ENCODE data around the gene PANX3. TPM values are rescaled to one million over a fixed set of nuclear protein-coding genes. Genes with fewer than 3 reads are reported as not detected.

Gene PANX3
- total RNA-seq, 1 donor: not detected

DNA sequence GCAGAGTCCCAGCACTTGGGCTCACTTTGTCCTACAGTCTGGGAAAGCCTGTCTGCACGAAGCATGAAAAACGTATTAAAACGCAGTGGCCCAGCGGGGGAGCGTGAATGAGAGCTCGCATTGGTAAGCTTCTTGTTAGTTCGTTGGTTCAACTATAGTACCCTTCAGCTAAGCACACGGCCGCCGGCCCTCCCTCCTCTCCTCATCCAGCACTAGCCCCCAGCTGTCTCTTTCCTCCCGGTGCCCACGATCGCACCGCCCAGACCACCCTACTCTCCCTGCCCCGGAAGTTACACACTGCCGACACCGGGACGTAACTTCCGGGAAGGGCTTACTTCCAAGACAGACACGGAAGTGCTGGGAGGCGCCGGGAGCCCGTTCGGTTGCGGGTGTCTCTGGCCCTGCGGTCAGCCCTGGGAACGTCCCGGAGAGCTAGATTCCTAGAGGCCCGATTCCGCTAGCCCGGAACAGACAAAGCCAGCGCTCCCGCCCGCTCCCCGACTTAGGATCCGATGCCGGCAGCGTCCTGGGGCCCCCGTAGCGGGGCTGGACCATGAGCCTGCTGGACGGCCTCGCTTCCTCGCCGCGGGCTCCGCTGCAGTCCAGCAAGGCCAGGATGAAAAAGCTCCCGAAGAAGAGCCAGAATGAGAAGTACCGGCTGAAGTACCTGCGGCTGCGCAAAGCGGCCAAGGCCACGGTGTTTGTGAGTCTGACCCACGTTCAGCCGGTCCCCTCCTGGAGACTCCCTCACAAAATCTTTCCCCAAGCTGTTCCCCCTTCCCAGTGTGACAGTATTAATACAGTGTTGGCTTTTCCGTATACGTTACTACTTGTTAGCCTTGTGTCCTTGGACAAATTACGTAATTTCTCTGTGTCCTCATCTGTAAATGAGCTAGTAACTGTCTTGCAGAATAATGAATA, 11.6 kb downstream of the PANX3 start, which contains the start of gene TBRG1:
Gene TBRG1, plus strand, starts transcription at position 334 of the 921 bp plus-strand sequence. Its CDS starts 220 bp downstream, at position 554.
- peak; percentile 90 for DNase-seq (ENCODE audit: insufficient read length, low spot score, missing footprints)
- peaks cover 21% of the 10 kb centered on the region for H4K20me1 ChIP-seq (ENCODE audit: insufficient read depth, low read length)
- peaks cover 46% of the 10 kb centered on the region for H3K79me2 ChIP-seq (ENCODE audit: insufficient read depth, low read length)
- H3K9me3 ChIP-seq (ENCODE audit: low read depth, low read length): no peaks in the 10 kb centered on the region
- H3K36me3 ChIP-seq (ENCODE audit: insufficient read depth, low read length): peaks cover 34% of the 10 kb centered on the region
- H2AFZ ChIP-seq (ENCODE audit: low read length): peak within 1 kb of the TSS; percentile 99
- TF ChIP-seq, protein P1, sequence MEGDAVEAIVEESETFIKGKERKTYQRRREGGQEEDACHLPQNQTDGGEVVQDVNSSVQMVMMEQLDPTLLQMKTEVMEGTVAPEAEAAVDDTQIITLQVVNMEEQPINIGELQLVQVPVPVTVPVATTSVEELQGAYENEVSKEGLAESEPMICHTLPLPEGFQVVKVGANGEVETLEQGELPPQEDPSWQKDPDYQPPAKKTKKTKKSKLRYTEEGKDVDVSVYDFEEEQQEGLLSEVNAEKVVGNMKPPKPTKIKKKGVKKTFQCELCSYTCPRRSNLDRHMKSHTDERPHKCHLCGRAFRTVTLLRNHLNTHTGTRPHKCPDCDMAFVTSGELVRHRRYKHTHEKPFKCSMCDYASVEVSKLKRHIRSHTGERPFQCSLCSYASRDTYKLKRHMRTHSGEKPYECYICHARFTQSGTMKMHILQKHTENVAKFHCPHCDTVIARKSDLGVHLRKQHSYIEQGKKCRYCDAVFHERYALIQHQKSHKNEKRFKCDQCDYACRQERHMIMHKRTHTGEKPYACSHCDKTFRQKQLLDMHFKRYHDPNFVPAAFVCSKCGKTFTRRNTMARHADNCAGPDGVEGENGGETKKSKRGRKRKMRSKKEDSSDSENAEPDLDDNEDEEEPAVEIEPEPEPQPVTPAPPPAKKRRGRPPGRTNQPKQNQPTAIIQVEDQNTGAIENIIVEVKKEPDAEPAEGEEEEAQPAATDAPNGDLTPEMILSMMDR (IDR thresholded peaks at IDR 0.05; ENCODE audit: extremely low read depth, low read depth, low read length): no peak
- peaks cover 11% of the 10 kb centered on the region for H3K27me3 ChIP-seq (ENCODE audit: insufficient read depth, low read length)
- H3K4me3 ChIP-seq (ENCODE audit: insufficient read depth, low read length): peak within 1 kb of the TSS; percentile 88
- H3K4me2 ChIP-seq (ENCODE audit: insufficient read depth, low read length): peak within 1 kb of the TSS; percentile 96
- H3K27ac ChIP-seq (ENCODE audit: low read depth, low read length): peak within 1 kb of the TSS; percentile 90
- H3K4me1 ChIP-seq (ENCODE audit: insufficient read depth, low read length): peaks cover 18% of the 10 kb centered on the region

DNA sequence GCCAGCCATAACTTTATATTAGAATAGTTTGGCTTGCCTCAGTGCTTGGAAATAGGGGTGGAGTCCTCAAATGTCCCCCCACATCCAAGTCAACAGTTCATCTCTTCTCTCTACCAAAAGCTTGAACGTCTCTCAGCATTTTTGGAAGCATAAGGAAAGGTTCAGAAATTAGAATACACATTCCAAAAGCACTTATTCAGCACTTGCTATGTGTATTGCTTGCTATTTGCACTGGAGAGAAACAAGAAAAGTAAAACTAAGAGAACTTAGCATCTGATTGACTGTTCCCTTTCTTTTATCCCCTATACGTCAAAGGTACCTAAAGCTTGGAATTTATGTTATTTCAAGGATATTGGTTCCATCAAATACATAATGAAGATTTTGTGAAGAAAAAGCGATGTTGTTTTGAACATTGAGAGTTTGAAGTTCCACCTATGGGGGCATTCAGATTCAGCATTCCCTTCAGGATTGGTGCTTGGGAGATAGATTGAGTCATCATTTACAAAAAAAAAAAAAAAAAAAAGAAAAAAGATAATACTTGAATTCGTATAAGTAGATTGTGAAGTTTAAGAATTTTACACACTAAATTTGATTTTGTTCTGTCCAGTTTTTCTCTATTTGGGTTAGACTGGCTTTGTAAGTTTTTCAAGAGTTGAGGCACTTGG, 12.8 kb downstream of the PANX3 start:
- peaks cover 39% of the 10 kb centered on the region for H3K36me3 ChIP-seq (ENCODE audit: insufficient read depth, low read length)
- H4K20me1 ChIP-seq (ENCODE audit: insufficient read depth, low read length): peaks cover 21% of the 10 kb centered on the region
- TF ChIP-seq, protein P1 (IDR thresholded peaks at IDR 0.05; ENCODE audit: extremely low read depth, low read depth, low read length): no peak
- peak; percentile 81 for DNase-seq (ENCODE audit: insufficient read length, low spot score, missing footprints)
- peaks cover 11% of the 10 kb centered on the region for H3K27me3 ChIP-seq (ENCODE audit: insufficient read depth, low read length)
- H3K4me2 ChIP-seq (ENCODE audit: insufficient read depth, low read length): peak overlapping the region; percentile 96
- H3K4me1 ChIP-seq (ENCODE audit: insufficient read depth, low read length): peaks cover 18% of the 10 kb centered on the region
- H3K4me3 ChIP-seq (ENCODE audit: insufficient read depth, low read length): peak overlapping the region; percentile 88
- peaks cover 46% of the 10 kb centered on the region for H3K79me2 ChIP-seq (ENCODE audit: insufficient read depth, low read length)
- H3K27ac ChIP-seq (ENCODE audit: low read depth, low read length): peak overlapping the region; percentile 90
- no peaks in the 10 kb centered on the region for H3K9me3 ChIP-seq (ENCODE audit: low read depth, low read length)
- no peak overlapping the region for H2AFZ ChIP-seq (ENCODE audit: low read length)

DNA sequence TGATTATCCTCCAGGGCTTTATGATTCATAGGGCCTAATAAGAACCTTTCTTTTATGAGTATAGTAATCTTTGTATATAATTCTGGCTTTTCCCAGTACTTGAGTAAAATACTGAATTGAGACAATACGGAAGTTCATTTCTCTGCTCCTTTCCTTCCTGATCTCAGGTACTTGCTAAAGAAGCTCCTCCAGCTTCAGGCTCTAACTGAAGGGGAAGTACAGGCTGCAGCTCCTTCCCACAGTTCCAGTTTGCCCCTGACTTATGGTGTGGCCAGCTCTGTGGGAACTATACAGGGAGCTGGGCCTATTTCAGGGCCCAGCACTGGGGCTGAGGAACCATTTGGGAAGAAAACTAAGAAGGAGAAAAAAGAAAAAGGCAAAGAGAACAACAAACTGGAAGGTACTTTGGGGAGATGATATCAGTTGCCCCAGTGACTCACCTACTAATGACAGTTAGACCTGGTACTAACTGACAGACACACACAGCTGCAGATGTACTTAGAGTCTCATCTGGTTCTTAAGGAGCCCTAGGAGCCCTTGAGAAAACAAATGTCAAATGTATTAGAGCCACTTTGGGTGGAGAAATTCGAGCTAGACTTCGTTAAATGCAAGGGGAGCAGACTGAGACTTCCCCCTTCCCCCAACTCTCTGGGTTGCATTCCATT, 14.4 kb downstream of the PANX3 start:
- Histone ChIP-seq H3K27me3 (ENCODE audit: insufficient read depth, low read length) (peaks cover 2% of the 10 kb centered on the region), H2AFZ (ENCODE audit: low read length) (no peak overlapping the region), H3K79me2 (ENCODE audit: insufficient read depth, low read length) (peaks cover 46% of the 10 kb centered on the region), H3K4me3 (ENCODE audit: insufficient read depth, low read length) (no peak overlapping the region), H3K36me3 (ENCODE audit: insufficient read depth, low read length) (peaks cover 49% of the 10 kb centered on the region), H3K27ac (ENCODE audit: low read depth, low read length) (no peak overlapping the region), H4K20me1 (ENCODE audit: insufficient read depth, low read length) (peaks cover 21% of the 10 kb centered on the region), H3K4me2 (ENCODE audit: insufficient read depth, low read length) (no peak overlapping the region), H3K9me3 (ENCODE audit: low read depth, low read length) (no peaks in the 10 kb centered on the region), H3K4me1 (ENCODE audit: insufficient read depth, low read length) (peaks cover 18% of the 10 kb centered on the region)
- TF ChIP-seq, protein P1 (IDR thresholded peaks at IDR 0.05; ENCODE audit: extremely low read depth, low read depth, low read length): no peak
- peak; percentile 26 for DNase-seq (ENCODE audit: insufficient read length, low spot score, missing footprints)
